NCI-H510A treated with DMSO at 0.1 percent for 48 hours (cell line): Measurements from ENCODE around the gene CCDC121.

Source experiments
- DNase-seq: peaks from one replicate; lab custom pipeline; 2025; lab: John Stamatoyannopoulos, UW

Gene CCDC121

DNA sequence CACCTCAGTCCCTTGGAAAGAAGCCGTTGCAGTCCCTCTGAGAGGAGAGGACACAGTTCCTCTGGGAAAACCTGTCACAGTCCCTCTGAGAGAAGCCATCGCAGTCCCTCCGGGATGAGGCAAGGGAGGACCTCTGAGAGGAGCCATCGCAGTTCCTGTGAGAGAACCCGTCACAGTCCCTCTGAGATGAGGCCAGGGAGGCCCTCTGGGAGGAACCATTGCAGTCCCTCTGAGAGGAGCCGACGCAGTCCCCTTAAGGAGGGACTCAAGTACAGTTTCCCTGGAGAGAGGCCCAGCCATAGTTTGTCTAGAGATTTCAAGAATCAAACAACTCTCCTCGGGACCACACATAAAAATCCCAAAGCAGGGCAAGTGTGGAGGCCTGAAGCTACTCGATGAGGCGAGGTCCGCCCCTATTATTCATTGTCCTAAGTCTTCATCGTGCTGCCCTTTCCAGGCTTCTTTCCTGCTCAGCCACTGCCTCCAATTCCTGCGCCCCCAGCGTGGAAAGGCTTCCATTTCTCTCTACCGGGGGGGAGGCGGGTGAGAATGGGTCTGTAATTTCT lies 46.6 kb downstream of the CCDC121 start:
- no peak for DNase-seq

DNA sequence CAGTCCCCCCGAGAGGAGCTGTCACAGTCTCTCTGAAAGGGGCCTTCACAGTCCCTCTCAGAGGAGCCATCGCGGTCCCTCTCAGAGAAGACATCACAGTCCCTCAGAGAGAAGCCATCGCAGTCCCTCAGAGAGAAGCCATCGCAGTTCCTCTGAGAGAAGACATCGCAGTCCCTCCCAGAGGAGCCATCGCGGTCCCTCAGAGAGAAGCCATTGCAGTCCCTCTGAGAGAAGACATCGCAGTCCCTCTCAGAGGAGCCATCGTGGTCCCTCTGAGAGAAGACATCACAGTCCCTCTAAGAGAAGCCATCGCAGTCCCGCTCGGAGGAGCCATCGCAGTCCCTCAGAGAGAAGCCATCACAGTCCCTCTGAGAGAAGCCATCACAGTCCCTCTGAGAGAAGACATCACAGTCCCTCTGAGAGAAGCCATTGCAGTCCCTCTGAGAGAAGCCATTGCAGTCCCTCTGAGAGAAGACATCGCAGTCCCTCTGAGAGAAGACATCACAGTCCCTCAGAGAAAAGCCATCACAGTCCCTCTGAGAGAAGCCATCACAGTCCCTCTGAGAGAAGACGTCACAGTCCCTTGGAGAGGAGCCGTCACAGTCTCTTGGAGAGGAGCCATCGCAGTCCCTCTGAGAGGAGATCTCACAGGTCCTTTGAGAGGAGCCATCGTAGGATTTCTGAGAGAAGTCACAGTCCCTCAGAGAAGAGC lies 47.2 kb downstream of the CCDC121 start:
- no peak for DNase-seq
